CD4-positive, alpha-beta T cell treated with Interleukin-10 for 1 hour (primary cell): Measurements from ENCODE around the gene DIDO1.

ENCODE experiments used
- DNase-seq: peaks from one replicate; pipeline ENCODE4 v3.0.0-alpha.2; 2020

DIDO1 gene

DNA sequence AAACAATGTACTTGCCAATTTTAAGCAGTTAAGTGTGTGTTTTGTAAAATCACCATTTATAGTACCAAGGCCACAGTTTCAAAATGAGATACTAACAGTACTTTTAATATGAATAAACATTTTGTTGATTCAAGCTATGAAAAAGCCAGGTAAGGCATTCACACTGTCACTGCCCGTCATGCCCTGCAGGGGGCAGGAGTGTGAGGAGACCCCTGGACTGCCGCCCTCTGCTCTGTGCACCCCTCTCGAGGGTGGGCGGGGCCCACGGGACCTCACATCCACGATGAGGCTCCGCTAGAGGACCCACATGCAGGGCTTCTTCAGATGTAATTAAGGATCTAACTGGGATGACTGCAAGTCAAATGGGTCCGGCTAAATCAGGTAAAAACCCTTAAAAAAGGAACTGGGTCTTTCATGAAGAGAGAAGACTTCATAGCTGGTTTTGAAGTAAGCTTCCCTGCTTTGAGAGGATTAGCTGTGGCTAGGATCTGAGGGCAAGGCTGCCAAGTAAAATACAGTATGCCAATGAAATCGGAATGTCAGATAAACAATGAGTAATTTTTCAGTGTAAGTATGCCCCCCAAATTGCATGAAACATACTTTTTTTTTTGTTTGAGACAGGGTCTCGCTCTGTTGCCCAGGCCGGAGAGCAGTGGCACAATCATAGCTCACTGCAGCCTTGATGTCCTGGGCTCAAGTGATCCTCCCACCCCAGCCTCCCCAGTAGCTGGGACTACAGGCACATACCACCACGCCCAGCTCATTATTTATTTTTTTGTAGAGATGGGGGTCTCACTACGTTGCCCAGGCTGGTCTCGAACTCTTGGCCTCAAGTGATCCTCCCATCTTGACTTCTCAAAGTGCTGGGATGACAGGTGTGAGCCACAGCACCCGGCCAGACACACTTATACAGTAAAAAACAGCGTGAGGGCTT, 18.7 kb downstream of the DIDO1 start:
- peak; percentile 54 for DNase-seq

DNA sequence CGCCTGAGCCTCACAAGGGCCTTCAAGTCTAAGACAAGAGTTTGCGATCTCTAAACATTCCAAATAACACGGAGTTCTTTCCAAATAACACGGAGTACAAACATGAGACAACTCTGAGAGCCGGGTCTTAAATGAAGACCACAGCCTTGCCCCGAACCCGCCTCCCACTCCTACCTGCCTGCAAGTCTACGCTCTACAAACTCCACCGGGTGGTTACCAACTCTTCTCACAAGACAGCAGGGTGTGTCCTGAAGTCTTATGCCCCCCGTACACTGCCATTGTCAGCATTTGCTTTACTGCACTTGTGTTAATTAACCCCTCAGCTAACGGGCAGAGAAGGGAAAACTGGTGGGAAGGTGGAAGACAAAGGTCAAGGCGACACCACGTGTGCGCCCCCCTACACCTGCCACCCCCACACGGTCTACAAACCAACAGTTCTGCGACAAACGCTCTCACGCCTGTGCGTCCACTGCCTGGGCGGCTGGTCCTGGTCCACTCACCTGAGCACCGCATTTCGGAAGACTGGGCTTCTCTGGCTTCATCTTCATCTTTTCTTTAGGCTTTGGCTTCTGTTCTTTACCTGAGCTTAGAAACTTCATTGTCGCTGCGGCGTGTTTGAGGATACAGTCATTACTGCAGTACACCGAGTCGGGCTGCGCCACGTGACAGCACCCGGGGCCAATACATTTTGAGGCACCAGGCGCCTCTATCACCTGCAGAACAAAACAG, 19.5 kb downstream of the DIDO1 start:
- DNase-seq, result no peak

DNA sequence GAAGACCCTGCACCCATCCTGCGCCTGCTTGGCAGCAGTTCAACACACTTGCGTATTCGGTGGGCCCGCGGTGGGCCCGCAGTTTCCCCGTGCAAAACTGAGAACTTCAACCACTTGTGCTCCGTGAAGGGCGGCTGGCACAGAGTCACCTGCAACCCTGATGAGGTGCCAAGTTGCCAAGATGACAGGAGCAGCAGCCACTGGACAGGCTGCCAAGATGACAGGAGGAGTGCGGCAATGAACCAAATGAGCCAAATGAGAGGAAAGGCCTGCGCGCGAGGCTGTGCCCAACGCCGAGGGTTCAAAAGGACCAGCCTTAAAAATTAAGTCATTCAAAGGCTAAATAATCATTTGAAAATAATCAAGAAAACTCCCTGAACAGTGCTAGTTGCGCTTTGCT, 20.1 kb downstream of the DIDO1 start:
- no peak for DNase-seq

DNA sequence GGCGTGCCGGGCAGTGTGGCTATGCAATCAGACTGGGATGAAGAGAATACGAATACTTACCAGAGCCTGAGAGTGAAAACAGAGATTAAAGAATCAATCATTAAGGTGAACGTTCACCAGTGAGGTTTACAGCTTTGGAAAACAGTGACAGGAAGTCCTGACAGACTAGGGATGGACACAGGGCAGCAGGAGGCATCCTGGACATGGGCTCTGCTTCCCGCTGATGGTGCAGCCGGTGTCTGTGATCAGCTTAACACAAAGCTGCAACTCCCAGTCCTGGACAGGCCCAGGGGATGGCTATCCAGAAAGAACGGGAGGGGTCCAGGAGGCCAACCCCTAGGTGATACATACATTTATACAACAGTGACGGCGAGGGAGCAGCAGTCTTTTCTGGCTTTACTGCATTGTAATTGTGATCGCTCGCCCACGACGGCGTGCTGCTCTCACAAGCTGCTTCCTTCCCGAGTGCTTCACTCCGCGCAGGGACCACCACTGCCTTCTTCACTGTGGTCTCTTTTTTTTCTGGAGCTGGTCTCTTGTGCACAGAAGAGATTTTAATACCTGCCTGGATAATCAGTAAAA, 20.7 kb downstream of the DIDO1 start:
- no peak for DNase-seq

DNA sequence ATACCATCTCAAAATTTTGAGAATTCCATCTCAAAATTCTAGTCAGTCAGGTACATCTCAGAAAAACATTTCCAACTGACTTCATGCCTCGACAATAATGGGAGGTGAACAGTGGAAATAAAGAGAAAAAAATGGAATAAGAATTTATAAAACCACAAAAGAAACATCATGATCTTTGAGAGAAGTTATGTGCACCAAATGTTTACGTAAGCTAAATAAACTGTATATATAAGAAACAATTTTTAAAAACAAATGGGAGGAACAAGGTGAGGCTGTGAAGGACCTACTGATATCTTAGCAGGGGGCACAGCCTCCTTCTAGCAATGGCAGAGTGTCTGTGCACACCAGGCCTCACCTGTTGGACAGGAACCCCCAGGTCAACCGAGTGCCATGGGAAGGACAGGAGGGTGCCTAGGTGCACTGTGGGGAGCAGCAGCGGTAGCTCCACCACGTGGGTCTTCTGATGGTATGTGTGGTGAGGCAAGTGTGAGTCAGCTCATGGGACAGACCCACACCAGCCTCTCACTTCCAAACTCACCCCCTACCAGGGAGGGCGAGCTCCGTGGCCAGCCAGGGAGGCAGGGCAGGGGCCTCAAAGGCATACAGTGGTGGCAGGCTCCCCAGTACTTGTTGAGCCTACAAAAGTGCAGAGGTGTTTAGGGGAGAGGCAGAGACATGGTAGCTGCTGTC, 23.2 kb downstream of the DIDO1 start:
- DNase-seq, result no peak

DNA sequence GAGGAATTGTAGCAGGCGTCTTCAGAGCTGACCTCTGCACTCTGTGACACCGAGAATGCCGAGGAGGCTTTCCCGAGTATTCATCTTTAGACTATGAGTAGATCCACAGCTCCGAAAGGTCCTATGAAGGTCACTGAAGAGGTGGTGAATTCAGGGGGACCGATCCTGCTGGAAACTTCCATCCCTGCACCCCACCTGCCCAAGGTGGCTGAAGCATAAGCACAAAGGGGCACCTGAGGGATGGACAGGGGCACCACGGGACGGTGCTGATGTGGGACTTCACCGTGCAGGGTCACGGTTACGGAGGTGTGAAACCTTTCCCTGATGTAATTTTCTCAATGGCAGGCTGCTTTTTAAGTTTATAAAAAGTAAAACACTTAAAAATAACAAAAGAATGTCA, 24.4 kb downstream of the DIDO1 start:
- DNase-seq, result no peak

DNA sequence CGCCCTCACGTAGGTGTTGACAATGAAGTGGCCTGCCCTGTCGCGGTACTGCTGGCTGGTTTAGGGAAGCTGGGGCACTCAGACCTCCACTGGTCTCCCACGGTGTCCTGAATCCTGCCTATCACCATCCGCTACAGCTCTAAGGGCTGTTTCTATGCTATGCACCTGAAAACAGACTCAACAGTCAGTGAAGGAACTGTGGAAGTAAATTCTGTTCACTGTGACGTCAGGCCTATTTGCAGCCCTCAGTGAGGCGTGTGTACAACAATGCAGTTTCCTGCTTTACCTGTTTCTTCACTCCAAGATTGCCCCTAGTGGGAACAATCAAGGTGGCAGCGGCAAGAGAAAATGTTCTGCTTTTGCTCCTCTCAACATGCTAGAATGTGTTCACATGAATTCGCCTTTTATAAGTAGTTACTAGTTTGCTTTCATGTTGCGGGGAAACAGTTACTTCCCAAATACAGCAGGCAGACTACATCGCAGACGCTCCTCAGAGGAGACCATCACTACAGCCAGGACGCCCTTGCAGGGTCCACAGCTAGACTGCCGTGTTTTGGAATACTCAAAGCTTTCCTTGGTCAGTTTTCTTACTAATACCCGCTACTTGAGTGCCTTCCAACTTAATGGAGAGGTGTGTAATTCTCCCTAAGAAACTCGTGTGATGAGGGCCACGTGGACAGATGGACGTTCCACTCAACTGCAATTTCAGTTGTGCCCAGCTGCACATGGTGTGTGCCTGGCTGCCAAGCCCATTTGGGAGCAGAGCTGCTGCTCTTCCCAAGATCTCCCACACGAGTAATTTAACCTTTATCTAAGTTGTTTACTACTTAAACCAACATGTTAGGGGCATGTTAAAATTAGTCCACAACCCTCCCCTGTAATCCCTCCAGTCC, 25.4 kb downstream of the DIDO1 start:
- no peak for DNase-seq

DNA sequence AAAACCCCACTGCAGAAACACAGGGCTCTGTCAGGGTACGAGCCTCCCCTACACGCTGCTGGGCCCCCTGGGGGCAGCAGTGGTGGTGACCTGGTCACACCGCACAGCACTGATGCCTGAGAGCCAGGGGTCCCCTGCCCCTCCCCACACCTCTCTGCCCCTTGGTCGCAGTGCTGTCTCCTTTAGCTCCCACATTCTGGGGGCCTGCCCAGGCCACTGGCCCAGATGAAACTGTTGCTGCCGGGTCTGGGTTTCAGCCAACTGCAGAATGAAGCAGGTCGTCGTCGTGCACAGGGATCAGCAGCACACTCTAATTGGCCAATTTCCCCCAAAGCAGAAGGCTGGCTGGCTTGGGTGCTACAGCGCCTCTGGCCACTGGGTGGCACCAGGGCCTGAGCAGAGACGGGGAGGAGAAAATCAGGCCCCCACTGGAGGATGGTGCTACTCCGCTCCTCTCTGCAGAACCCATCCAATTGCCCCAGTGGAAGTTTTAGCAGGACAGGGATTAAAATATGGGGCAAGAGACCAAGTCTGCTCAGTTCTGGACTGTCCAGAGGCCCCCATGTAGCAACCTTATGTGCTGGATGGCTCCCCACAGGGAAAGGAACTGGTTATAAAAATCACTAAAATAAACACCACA, 26.1 kb downstream of the DIDO1 start:
- DNase-seq, result peak; percentile 84

DNA sequence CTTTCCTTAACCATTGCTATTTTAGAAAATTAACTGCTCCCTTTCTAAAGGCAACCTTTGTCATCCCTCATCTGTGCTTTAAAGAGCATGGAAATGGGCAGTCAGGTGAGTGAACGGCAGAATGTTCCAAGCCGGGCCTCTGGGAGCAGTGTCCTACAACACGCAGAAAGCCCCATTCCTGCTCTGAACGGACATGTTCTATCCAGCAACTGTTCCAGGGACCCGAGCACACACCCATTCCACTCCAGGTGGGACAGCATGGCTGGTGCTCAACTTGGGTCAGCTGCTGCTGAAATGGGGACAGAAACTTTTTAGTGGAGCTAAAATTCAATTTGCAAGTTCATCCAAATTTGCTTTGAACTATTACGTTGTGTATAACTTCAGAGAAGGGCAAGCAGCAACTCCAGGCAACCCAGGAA, 26.7 kb downstream of the DIDO1 start:
- DNase-seq, result no peak

DNA sequence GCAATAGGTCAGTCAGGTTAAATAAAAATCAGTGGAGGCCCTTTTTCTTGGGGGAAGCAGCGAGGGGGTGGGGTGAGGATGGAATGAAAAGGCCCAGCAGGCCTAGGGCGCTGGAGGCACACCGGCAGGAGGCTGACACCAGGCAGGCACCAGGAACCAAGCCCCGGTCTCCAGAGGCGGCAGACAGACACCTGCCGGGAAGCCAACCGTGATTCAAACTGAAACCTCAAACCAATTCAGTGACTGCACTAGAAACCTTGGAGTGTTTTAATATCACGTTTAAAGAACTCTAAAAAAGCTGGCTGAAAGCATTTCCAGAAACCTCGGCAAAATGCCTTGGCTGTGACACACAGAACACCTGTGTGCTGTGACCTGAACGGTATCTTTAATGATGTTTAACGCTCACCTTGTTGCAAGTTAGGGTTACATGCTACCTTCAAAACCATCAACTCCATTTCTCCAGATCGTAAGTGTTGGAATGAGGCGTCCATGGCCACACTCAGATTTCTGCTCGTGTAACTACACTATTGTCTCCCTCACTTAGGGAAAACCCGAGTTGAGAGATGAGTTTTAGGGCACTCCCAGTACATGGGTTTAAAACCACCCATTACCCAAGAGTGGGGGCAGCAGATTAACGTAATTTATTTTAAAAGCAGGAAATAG, 27.2 kb downstream of the DIDO1 start:
- DNase-seq, result no peak

DNA sequence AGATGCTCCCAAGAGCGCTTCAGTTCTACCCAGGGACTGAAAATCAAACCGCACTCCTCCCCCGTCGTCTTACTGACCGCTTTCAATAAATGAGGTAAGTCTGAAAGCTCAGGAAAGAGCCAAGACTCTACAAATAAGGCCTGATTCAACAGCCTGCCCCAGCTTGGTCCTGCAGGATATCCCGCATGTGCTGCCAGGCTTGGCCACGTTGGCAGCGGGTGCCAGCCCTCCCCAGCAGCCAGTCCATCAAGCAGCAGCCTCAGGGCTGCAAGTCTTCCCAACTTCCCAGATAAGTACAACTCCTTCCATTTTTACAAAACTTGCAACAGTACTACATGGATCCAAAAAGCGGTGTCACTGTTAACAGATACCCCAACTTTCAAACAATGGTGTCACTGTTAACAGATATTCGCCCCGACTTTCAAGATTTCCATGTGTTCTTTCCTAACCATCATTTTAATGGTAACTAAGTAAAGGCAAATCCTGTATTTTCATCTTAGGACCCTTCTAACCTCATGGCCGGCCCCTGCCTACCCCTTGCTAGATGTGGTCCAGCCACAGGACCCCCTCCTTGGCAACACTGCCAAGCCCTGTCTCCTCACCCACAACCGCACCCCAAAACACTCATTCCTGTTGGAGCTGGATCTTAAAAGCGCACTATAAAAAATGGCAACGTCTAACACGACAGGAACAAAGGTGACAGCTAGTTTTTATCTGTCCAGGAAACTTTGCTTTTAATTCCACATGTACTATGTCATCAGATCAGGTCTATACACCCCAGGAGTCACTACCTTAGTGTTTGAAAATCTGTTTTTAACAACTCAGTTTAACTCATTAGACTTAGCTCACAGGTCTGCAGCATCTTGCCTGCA, 28.0 kb downstream of the DIDO1 start:
- DNase-seq, result no peak

DNA sequence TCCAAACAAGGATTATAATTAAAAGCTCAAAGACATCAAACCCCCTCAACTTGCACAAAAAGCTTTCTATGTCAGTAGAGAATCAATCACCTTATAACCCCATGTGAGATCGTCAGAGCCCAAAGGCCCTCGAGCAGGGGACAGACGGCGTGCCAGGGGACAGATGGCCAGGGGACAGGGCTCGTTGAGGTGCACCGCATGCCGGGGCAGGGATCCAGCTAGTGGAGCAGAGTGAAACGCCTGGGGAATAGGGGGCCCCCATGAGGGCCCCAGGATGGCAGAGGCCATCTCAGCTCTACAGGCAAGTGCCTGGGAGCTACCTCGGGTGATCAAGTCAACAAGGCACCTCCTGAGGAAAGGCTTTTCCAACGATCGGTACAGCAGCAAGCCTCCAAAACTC, 28.6 kb downstream of the DIDO1 start:
- no peak for DNase-seq

DNA sequence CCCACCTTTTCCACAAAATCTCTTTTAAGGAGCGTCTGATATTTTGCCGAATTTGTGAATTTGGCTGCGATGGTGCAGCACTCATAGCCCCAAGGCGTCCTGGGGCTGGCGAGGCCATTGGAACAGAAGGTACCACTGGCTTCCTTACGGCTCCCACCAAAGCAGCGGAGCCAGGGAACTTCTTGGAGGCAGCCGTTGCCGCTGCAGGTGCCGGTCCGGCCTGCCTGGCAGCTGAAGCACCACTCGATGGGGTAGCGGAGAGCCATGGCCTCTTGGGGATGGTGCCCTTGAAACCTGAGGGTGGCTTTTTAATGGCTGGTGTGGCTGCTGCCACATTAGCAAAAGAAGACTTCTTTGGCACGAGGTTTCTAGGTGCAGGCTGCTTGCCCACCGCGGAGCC, 29.8 kb downstream of the DIDO1 start:
- no peak for DNase-seq

DNA sequence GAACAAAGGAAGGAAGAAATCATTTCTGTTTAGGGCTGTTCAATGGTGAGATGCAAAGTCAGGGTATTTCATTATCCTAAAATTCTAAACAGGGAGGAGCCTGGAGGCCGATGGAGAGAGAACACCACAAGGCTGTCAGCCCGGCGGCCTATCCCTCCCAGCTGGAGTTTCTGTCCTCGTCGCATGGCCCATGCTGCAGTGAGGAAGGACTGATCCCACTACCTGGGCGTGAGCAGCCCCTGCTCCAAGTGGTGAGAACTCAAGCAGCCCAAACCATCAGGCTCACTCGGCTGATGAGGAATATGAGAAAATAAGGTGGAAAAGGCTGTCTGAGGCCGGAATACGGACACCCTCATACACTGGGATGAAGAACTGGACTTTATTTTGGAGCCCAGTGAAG, 30.8 kb downstream of the DIDO1 start:
- no peak for DNase-seq

DNA sequence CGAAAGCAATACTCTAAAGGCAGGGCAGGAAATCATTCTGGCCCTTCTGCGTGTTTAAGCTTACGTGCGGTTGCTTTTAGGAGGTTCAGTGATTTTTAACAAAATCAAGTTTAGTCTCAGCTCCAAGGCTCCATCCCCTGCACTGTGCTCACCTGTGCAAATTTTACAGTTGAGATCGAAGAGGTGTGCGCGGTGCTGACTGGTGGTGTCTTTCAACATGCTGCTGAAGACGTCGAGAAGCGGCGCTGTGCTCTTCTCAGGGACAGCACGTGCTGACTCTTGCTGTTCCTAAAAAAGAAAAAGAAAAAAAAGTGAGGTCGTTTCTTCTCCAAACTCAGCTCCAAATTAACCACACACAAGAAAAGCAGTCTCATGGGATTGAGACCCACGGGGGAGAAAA, 32.0 kb downstream of the DIDO1 start:
- no peak for DNase-seq

DNA sequence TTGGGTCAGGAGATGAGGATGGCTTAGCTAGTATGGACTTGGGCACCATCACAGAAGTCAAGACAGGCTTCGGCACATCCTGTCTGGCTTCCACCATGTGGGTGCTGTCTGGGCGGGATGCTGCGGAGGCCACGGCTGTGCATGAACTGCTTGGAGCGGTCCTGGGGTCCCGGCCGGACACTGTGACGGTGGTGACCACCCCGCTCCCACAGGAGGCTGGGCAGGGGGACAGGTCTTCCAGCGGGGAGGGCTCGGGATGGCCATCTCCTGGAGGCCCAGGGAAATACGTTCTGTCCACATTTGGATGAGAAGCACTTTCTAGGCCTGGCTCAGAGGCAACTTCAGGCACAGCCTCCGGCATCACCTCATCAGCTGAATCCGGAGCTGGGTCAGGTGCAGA, 32.6 kb downstream of the DIDO1 start:
- DNase-seq, result no peak

DNA sequence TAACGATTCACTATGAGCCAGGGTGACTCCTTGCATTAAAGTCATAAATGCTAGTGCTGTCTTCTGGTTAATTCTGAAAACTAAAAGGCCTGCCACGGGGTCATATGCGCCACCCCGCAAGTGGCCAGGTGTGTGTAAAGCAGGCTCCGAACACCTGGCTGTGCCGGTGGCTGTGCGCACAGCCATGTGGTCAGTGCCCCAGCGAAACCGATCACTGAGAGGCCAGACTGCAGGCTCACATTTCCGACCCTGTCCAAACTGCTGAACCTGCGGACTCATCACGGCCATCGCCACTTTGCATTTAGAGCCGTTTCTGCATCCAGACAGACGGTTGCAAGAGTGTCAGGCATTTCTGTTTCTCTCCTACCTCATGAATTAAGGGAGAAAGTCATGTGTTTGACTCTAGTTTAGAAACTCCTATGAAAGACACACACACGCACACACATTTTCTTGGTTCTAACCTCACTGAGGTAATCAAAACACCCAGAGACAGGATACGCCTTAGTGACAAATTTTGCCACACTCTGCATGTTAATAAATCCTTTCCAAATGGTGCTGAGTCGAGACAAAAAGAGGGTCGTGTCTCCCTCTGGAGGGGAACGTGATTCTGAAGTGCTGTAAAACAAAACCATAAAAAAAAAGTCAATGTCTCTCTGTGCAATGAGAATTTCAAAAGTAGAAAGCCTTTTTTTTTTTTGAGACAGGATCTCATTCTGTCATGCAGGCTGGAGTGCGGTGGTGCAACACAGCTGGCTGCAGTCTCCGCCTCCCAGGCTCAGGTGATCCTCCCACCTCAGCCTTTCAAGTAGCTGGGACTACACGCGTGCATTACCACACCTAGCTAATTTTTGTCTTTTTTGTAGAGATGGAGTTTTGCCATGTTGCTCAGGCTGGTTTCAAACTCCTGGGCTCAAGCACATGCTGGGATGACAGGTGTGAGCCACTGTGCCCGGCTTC, 33.7 kb downstream of the DIDO1 start:
- no peak for DNase-seq

DNA sequence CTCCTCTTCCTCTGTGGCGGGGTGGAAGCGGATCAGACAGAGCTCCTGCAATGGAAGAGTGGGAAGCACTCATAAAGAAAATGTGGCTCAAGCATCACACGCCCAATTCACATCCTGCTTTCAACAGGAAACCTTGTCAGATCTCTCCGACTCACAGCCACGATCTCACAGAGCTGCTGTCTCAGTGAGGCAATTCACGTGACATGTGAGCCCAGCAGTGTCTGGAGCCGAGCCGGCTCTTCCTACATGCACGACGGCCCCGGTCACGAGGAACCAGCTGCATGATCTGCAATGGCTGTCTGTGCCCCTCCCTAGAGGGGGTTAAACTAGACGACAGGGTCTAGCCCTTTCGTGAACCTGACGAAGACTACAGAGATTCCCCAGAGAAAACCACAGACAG, 35.2 kb downstream of the DIDO1 start:
- peak; percentile 42 for DNase-seq

DNA sequence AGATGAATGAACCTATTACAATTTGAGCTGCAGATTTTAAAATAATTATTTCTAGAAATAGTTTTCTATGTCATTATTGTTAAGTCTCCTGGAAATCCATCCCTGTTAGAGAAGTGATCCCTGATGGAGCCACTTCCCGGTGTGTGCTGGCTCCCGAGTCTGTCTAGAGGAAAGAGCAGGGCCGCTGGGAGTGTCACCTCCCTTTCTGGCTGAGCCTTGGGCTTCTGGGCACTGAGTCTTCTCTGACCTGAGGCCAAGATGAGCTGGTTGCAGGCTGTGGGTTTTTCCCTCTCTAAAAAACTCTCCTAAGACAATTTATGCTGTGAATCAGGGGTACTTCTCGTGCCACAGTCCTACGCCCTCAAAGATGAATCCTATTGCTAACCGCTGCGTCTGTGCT, 35.9 kb downstream of the DIDO1 start:
- no peak for DNase-seq
